Esophagus muscularis mucosa (tissue), 4 donors: Measurements from ENCODE around the gene GRIK5. TPM values are rescaled to one million over a fixed set of nuclear protein-coding genes. Genes with fewer than 3 reads are reported as not detected.
A peak's percentile ranks its signal among the peaks of the same experiment; 100 is the strongest.

Experiments
- DNase-seq: peaks from one replicate; pipeline ENCODE4 v3.0.0-alpha.2; 2017; ENCODE audit errors: extremely low spot score
- H3K27ac ChIP-seq, 4 donors: fragments of 200-600 bp; sonication (generic); replicated peaks in 1 of 4; 1 replicate in 3 of 4; 2 replicates in 1 of 4; pipeline ENCODE4 v1.5.1; 2016 to 2019; ENCODE audit warnings: mild to moderate bottlenecking in 1 of 4
- H3K27me3 ChIP-seq, 4 donors: fragments of 200-600 bp; sonication (generic); one replicate each; pipeline versions ENCODE4 v1.5.1 to v1.6.0; 2016 to 2019
- H3K36me3 ChIP-seq, 4 donors: fragments of 200-600 bp; sonication (generic); one replicate each; pipeline ENCODE4 v1.5.1; 2016 to 2019
- H3K4me1 ChIP-seq, 4 donors: fragments of 200-600 bp; sonication (generic); one replicate each; pipeline ENCODE4 v1.5.1; 2016 to 2019
- H3K4me3 ChIP-seq, 4 donors: fragments of 200-600 bp; sonication (generic); 1 replicate in 2 of 4; 2 replicates in 2 of 4; pipeline ENCODE4 v1.5.1; 2016 to 2019; ENCODE audit warnings: mild to moderate bottlenecking in 4 of 4, moderate library complexity in 1 of 4
- H3K9me3 ChIP-seq, 4 donors: fragments of 200-600 bp; sonication (generic); 1 replicate in 3 of 4; 2 replicates in 1 of 4; pipeline ENCODE4 v1.5.1; 2016 to 2019
- EP300 ChIP-seq: sonication (generic); formaldehyde crosslinking; IDR thresholded peaks from one replicate; pipeline ENCODE4 v1.6.1; 2017; ENCODE audit warnings: antibody characterized with exemption
- POLR2A ChIP-seq: fragments of 450-650 bp; IDR thresholded peaks from one replicate; pipeline ENCODE4 v1.6.1; 2017; ENCODE audit warnings: antibody characterized with exemption, moderate library complexity, mild to moderate bottlenecking, low read depth
- POLR2AphosphoS5 ChIP-seq, 2 donors: sonication (generic); formaldehyde crosslinking; IDR thresholded peaks; one replicate each; pipeline ENCODE4 v1.6.1; 2017; ENCODE audit warnings: antibody characterized with exemption in 2 of 2
- WGBS: methylation state at CpG from one replicate; pipeline ENCODE4 v1.1.5; 2018; 5-methylcytosine and 5-hydroxymethylcytosine counted together
- intact Hi-C: fragments of 100-400 bp; cut with DNase I; formaldehyde crosslinking; loops from one replicate; pipeline ENCODE4 v1.15.1; 2023
- total RNA-seq, 4 donors: library from RNA; depleted of rRNA; stranded (reverse); fragments of >200 nt; gene quantifications; one replicate each; pipeline versions ENCODE4 v1.1.0 to v1.2.1, GENCODE V29; 2016
- TF ChIP-seq, protein P1 (sequence below), 3 experiments: fragments of 200-600 bp in 2 of 3; fragments of 450-650 bp in 1 of 3; sonication (generic) in 2 of 3; IDR thresholded peaks; one replicate each; pipeline ENCODE4 v1.5.1; 2017 to 2019; ENCODE audit warnings: antibody characterized with exemption in 3 of 3, mild to moderate bottlenecking in 2 of 3, moderate library complexity in 1 of 3

Gene GRIK5
- total RNA-seq, 4 donors from 2014 or later, result 8.6 to 27.6 (median 13.8) TPM

DNA sequence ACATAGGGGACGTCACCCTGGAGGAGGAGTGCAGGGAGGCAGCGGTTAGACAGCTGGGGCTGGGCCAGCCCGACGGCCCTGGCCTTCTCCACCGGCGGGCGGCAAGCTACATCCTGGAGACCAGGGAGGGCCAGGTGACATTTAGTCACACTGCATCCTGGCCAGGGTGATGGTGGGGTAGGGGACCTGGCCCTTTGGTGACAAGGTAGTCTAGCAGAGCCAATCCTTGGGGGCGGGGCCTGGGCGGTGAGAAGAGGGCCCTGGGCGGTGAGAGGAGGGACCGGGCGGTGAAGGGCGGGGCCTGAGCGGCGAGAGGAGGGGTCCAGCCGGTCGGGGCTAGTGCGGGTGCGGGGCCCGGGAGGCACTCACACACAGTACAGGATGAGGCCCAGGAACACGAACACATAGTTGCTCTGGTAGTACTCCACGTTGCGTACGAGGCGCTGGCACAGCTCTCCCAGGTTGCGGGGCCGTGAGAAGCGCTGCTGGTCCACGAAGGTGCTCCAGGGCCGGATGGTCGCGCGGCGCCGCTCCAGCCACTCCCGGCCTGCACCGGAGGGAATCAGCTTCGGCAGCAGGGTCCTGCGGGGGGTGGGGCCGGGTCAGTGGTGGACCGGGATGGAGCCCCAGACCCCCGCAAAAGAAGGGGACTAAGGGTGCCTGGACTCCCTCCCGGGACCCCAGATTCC, 111.5 kb downstream of the GRIK5 start:
- peak overlapping the region; percentile 87 to 94 (median 90) for H3K27ac ChIP-seq
- peaks cover 0 to 30% (median 24%) of the 10 kb centered on the region in 4 donors for H3K36me3 ChIP-seq
- H3K4me3 ChIP-seq, result peak overlapping the region; percentile 72 to 99 (median 83)
- DNase-seq, result no peak
- 0% methylated on average over 8 of the region's 43 CpGs for WGBS
- H3K27me3 ChIP-seq, result no peaks in the 10 kb centered on the region
- H3K4me1 ChIP-seq, result peaks cover 13 to 23% (median 22%) of the 10 kb centered on the region in 4 donors
- no peaks in the 10 kb centered on the region for H3K9me3 ChIP-seq
- intact Hi-C loops, result loop anchor here (5.0 kb wide), 1 partner anchor 86 kb away; no protein-coding TSS in a partner anchor
- TF ChIP-seq EP300 (no peak), POLR2AphosphoS5 (IDR thresholded peaks at IDR 0.05) (peak; percentile 52 to 71), POLR2A (peak; percentile 29)
- TF ChIP-seq, protein P1, sequence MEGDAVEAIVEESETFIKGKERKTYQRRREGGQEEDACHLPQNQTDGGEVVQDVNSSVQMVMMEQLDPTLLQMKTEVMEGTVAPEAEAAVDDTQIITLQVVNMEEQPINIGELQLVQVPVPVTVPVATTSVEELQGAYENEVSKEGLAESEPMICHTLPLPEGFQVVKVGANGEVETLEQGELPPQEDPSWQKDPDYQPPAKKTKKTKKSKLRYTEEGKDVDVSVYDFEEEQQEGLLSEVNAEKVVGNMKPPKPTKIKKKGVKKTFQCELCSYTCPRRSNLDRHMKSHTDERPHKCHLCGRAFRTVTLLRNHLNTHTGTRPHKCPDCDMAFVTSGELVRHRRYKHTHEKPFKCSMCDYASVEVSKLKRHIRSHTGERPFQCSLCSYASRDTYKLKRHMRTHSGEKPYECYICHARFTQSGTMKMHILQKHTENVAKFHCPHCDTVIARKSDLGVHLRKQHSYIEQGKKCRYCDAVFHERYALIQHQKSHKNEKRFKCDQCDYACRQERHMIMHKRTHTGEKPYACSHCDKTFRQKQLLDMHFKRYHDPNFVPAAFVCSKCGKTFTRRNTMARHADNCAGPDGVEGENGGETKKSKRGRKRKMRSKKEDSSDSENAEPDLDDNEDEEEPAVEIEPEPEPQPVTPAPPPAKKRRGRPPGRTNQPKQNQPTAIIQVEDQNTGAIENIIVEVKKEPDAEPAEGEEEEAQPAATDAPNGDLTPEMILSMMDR (IDR thresholded peaks at IDR 0.05), result no peak

DNA sequence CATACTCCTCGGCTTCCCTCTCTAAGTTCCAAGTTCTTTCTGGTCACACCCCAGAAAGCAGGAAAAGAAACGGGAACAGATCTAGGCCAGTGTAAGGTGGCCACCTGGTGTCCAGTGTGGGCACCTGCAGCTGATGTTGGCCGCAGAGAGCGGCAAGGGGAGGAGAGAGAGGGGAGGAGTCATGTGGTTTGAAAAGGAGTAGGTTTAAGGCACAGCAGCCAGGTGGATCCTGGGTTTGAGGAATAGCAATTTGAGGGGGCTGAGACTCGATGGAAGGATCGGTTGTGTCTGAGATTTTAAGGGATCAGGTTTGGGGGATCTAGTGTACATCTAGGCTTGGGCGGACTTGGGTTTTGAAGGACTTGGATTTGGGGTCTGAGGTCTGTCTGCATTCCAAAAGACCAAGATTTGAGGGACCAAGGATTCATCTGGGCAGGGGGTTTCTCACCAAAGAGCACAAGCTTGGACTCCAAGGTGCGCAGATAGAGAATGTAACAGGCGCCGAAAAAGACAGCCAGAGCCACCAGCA, 112.1 kb downstream of the GRIK5 start:
- Histone ChIP-seq H3K4me3 (peak overlapping the region; percentile 72 to 99 (median 83)), H3K36me3 (peaks cover 0 to 30% (median 24%) of the 10 kb centered on the region in 4 donors), H3K27me3 (no peaks in the 10 kb centered on the region), H3K27ac (peak overlapping the region; percentile 87 to 94 (median 90)), H3K4me1 (peaks cover 13 to 23% (median 22%) of the 10 kb centered on the region in 4 donors), H3K9me3 (no peaks in the 10 kb centered on the region)
- intact Hi-C loops, result loop anchor here (5.0 kb wide), 1 partner anchor 86 kb away; no protein-coding TSS in a partner anchor
- 10% methylated on average over 7 of the region's 10 CpGs for WGBS
- TF ChIP-seq POLR2AphosphoS5 (IDR thresholded peaks at IDR 0.05) (peak in 1 of 2 donors; percentile 58), EP300 (no peak), POLR2A (no peak)
- TF ChIP-seq, protein P1 (IDR thresholded peaks at IDR 0.05), result peak; percentile 71 to 82 (median 80)
- no peak for DNase-seq

DNA sequence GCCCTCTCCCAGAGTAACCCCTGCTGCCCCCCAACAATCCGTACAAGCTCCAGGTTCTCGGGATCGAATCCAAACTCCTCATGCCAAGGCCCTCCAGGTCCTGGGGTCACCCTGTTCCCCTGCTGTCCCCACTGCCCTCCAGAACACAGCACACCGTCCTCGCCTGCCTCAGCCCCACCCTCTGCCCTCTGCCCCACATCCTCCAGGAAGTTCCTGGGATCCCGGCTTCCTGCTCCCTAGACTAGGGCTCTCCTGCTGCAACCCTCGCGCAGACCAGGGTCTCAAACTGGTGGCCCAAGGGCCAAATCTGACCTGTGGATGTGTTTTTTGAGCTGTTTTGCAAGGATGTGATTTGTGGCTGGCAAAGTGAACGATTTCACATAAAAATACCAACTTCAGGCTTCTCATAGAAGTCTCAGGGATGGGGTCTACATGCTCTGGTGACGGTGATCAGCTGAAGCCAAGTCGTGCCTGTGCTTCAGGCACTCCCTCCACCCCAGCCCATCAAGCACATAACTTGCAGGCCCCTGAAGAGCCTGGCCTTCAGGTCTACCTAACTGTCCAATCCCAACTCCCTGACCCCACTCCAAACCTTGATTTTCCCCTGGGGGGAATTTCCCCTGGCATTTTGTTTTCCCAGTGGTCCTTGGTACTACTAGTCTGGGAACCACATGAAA, 112.7 kb downstream of the GRIK5 start:
- 85% methylated on average over 11 of the region's 11 CpGs for WGBS
- Histone ChIP-seq H3K9me3 (no peaks in the 10 kb centered on the region), H3K4me3 (peak overlapping the region in 1 of 4 donors; percentile 99), H3K27me3 (no peaks in the 10 kb centered on the region), H3K4me1 (peaks cover 13 to 23% (median 22%) of the 10 kb centered on the region in 4 donors), H3K36me3 (peaks cover 0 to 30% (median 24%) of the 10 kb centered on the region in 4 donors), H3K27ac (peak overlapping the region in 3 of 4 donors; percentile 88 to 94 (median 92))
- TF ChIP-seq EP300 (no peak), POLR2AphosphoS5 (IDR thresholded peaks at IDR 0.05) (no peak), POLR2A (no peak)
- TF ChIP-seq, protein P1 (IDR thresholded peaks at IDR 0.05), result no peak
- intact Hi-C loops, result loop anchor here (5.0 kb wide), 1 partner anchor 85 kb away; no protein-coding TSS in a partner anchor
- DNase-seq, result no peak

DNA sequence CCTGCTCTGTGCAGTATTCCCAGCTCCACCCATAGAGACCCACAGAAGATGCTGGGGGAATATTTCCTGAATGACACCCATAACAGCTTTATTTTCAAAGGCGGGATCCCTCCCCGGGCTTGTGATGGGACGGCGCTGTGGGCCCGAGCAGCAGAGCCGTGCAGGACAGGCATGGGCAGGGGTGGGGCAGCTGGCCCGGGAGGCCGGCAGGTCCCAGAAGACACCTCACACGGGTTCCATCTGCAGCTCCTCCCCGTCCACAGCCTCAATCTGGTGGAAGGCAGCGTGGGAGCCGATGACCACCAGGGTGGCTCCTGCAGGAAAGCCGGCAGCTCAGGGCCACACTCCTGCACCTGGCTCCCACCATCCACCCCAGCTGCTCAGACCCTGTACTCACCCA, 113.4 kb downstream of the GRIK5 start:
- intact Hi-C loops, result loop anchor here (5.0 kb wide), 1 partner anchor 84 kb away; no protein-coding TSS in a partner anchor
- H3K27ac ChIP-seq, result no peak overlapping the region

More for the DNA sequence above, 113.4 kb downstream of the GRIK5 start:
- H3K4me1 ChIP-seq, result peaks cover 13 to 26% (median 23%) of the 10 kb centered on the region in 4 donors
- no peak overlapping the region for H3K4me3 ChIP-seq
- TF ChIP-seq, protein P1 (IDR thresholded peaks at IDR 0.05), result no peak
- TF ChIP-seq EP300 (no peak), POLR2AphosphoS5 (IDR thresholded peaks at IDR 0.05) (no peak), POLR2A (no peak)
- H3K27me3 ChIP-seq, result no peaks in the 10 kb centered on the region
- no peak for DNase-seq
- no peaks in the 10 kb centered on the region for H3K9me3 ChIP-seq
- 81% methylated on average over 13 of the region's 13 CpGs for WGBS
- H3K36me3 ChIP-seq, result peaks cover 0 to 30% (median 24%) of the 10 kb centered on the region in 4 donors
